HG03565 (cell line): ENCODE measurements around the gene RALGAPA2.

ENCODE experiments used
- ATAC-seq: cut with Tn5 transposase; IDR thresholded peaks from one replicate; pipeline ENCODE4 v1.9.1; 2021; ENCODE audit warnings: mild to moderate bottlenecking, moderate library complexity; ENCODE audit not compliant: unreplicated experiment

Gene RALGAPA2

GRCh38 chr20:20412750-20413149 lies 299.7 kb downstream of the RALGAPA2 start:
- no peak for ATAC-seq

DNA sequence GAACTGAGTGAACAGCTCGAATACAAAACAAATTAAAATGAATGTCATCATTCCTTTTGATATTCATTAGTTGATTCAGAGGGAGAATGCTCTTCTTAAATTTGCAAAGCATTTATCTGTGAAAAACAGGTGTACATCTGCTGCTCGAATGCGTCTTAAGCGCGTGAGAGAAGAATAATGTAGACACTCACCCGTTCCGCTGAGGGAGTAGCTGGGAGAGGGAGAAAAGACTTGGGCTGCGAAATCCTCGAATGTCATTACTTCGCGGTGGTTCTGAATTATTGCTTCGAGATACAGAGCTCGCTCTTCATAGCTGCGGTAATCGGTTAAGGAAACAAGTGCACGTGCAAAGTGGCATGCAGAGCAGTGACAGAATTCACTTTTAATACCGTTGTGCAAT lies 300.6 kb downstream of the RALGAPA2 start:
- no peak for ATAC-seq

GRCh38 chr20:20411402-20411801 lies 301.0 kb downstream of the RALGAPA2 start:
- ATAC-seq = no peak

DNA sequence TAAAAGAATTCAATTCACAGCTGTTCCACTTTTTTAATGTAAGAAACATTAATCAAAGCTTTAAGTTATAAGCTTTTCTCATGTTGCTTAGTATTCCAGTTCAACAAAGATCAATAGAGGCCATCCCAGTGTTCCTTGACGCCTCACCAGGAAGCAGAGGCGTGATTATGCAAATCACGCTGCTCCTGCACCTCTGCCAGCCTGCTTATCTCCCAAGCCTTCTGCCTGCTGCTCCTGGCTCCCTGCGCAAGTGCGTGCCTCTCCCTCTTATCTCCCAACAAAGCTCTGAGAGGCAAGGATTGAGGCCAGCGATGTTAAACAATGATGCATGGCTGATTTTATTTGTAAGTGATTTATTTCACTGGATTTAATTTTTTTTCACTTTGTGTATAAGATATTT lies 301.8 kb downstream of the RALGAPA2 start:
- no peak for ATAC-seq

DNA sequence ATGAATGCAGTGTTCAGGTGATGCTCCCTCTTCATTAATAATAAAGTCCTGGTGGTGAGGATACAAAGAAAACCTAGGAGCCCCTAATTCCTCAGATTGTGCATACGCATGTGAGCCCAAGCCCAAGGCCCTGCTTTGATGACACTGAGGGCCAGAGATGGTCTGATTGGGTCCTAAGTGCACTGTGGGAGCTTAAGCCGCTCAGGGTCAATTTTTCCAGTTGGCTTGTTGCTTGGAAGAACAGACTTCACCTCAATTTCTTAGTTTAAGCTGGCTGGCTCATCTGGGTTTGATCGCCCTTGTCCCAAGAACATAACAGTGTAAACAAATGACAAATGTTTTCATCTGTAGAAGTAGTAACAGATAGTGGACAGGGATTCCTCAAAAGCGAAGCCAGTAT lies 303.1 kb downstream of the RALGAPA2 start:
- no peak for ATAC-seq

- ATAC-seq = no peak
Measured at GRCh38 chr20:20407891-20408805, 304.3 kb downstream of the RALGAPA2 start.

- no peak for ATAC-seq
Measured at GRCh38 chr20:20406306-20406705, 306.1 kb downstream of the RALGAPA2 start.

GRCh38 chr20:20405623-20406022 lies 306.8 kb downstream of the RALGAPA2 start:
- no peak for ATAC-seq

- no peak for ATAC-seq
Measured at GRCh38 chr20:20404633-20405032, 307.8 kb downstream of the RALGAPA2 start.

- no peak for ATAC-seq
Measured at GRCh38 chr20:20401991-20402390, 310.5 kb downstream of the RALGAPA2 start.

DNA sequence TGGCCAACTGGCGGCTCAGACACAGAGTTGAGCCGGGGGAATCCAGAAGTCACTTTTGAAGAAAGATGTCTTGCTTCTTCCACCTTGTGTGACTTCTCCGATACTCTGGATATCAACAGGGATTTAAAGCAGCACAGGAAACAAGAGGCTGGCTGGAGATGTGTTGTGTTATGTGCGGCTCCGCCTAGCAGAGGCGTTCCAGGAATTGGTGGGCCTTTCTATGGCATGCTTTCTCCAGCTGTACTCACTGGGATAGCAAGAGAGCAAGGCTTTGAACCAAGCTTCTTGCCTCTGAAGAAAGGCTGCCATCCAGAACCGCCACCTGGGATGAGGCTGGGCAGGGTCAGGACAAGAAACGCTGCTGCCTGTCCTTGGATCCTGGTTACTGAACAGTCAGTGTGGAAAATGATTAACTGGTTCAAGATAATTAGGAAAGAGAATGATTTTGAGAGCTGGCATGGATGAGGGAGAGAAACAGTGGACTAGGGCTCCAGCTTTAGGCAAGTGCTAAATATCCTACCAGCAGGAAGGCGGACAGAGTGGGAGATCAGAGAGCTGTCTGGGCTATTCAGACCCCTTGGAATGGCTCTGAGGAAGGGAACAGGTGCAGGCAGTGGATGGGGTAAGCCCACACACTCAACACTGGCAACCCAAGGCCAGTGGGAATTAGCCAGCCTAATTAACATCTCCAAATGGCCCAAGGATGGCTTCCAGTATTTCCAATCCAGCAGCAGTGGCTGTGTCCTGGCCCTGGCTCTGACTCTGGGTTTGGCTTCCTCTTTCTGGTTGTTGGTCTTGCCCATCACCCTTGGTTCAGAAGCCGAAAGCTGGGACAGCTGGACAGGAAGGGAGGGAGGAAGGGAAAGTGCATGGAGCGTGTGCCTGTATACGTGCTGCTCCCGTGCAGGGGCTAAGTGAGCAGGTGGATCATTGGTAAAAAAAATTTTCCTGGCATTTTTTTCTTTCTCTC lies 312.6 kb downstream of the RALGAPA2 start:
- no peak for ATAC-seq

- no peak for ATAC-seq
Measured at GRCh38 chr20:20398123-20398522, 314.3 kb downstream of the RALGAPA2 start.

GRCh38 chr20:20396794-20397193 lies 315.6 kb downstream of the RALGAPA2 start:
- ATAC-seq = no peak

- ATAC-seq = no peak
Measured at GRCh38 chr20:20395903-20396568, 316.4 kb downstream of the RALGAPA2 start.

- ATAC-seq = no peak
Measured at GRCh38 chr20:20395087-20395486, 317.4 kb downstream of the RALGAPA2 start.

DNA sequence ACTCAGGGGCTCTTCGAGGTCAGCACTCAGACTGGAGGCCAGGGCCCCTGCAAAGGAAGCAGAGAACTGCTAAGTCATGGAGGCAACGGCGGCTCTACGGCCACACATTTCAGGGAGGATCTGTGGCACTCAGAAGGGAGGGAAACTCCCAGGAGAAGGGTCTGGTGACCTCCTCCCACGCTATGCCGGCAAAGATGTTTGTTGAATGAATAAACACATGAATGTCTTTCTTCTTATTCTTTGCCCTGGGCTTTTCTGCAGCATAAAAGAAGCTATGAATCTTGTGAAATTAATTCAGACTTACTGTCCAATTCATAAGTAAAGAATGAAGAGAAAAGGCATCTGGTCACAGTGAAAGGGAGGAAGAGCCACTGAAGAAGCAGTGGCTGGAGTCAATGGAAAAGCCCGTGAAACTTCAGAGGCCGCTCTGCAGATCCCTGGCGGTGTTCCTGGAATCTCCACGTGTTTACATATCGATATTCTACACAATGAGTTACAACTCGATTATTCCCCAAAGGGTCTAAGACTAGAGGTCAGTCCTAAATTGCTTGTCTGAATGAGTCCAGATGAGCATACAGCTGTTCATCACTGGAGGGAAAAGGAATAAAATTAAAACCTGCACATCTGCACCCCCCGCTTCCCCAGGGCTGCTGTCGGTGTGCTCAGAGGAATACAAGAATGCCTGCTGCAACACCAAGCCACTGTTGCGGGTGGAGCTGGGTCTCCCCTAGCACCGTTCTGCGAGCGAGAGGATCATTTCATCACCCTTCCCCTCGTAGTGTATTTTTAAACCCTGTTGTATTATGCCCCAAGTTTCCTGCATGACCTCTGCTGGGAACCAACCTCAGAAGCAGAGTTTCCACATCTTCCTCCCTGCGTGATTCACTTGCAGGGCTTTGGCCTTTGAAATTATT lies 319.0 kb downstream of the RALGAPA2 start:
- no peak for ATAC-seq

DNA sequence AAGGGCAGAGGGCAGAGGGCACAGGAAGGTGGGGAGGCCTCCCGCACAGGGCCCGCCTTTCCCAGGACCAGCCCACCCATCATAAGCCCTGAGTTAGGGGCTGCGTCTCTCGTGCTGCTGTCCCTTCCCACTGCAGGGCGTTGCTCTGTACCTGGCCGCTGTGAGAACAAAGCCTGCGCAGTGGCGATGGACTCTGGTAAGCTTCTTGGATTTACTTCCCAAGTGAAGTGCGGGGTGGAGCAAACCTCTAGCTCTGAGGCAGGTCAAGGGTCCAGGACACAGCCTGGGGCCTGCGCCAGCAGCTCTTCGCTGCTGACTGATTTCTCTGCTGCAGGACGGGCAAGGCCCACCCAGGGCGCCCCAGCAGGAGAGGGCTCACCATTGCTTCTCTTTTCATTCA lies 320.7 kb downstream of the RALGAPA2 start:
- no peak for ATAC-seq

- ATAC-seq = no peak
Measured at GRCh38 chr20:20391115-20391514, 321.3 kb downstream of the RALGAPA2 start.

DNA sequence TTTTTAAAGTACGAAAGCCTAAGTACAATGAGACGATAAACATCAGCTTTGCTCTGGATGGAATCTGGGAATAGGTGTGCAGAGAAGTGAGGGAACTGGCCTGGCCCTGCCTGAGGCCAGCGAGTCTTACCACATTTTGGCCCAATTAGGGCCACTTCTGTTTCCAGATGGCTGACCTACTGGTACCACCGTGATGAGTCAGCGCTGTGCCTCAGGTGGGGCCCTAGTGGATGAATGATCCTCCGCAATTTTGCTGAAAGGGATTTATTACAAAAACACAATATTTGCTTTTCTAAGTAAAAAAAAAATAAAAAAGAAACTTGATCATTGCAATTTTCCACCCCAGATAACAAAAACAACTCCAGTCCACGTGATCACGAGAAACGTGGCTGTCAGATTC lies 322.1 kb downstream of the RALGAPA2 start:
- no peak for ATAC-seq

DNA sequence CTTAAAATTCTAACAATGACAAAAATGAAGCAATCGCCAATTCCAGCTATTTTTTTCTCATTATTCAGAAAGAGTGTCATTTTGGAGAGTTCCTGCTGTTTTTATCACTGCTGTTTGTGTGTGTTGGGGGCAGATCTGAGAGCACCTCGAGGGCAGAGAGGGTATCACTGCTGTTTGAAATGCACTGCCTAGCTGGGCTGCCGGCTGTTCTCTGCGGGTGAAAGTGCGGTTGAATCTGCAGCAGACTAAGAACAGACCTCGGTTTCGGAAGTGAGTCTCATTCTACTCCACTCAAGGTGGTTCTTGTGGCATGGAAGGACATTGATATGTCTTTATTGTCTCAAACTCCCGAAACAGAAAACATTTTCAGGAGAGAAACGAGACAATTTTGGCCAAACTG lies 326.3 kb downstream of the RALGAPA2 start:
- ATAC-seq = no peak
